OCI-LY3 (cell line): Measurements from ENCODE around the gene FRMD4A.

ENCODE experiments used
- CTCF ChIP-seq: fragments of 200-600, 300-600 bp; sonication (generic); IDR thresholded peaks from 2 replicates; pipeline ENCODE4 v1.5.1; 2014; ENCODE audit warnings: antibody characterized with exemption, low read length, low read depth
- EZH2phosphoT487 ChIP-seq: fragments of 200-600 bp; shearing (Covaris generic); IDR thresholded peaks from 2 replicates; pipeline ENCODE4 v1.6.1; 2018; ENCODE audit warnings: antibody characterized with exemption, mixed run types, low read depth

GRCh38 chr10:13892001-13892491 is 438.7 kb downstream of the FRMD4A start:
- TF ChIP-seq CTCF (no peak), EZH2phosphoT487 (no peak)
